ENCODE data around the gene CNTN1. TPM values are rescaled to one million over a fixed set of nuclear protein-coding genes. Genes with fewer than 3 reads are reported as not detected.

Gene CNTN1
- total and polyA plus RNA-seq, 2 of the 13 experiments (the other 11 are each of a cell fraction or from before 2014, with no cell fraction given): 0.01 to 0.07 TPM

- ChIA-PET CTCF (ENCODE audit: low intra/inter-chr PET ratio, low total read pairs) (no interaction called here), POLR2A (no interaction called here)
- Histone ChIP-seq H3K4me2 (ENCODE audit: low read depth, low read length) (no peak overlapping the region), H3K36me3 (replicated peaks in 1 of 2; ENCODE audit: control insufficient read depth in 1 of 2, insufficient read depth in 2 of 2, low read length in 2 of 2) (no peaks in the 10 kb centered on the region), H3K9me3 (ENCODE audit: low read length) (no peaks in the 10 kb centered on the region), H3K27me3 (ENCODE audit: control insufficient read depth in 1 of 2, insufficient read depth in 2 of 2, low read length in 2 of 2) (no peaks in the 10 kb centered on the region), H3K4me3 (replicated peaks in 1 of 3; ENCODE audit: insufficient read depth in 1 of 3, low read depth in 2 of 3, low read length in 3 of 3) (no peak overlapping the region), H4K20me1 (ENCODE audit: insufficient read depth, low read length) (no peaks in the 10 kb centered on the region), H3K4me1 (ENCODE audit: insufficient read depth, low read length) (no peaks in the 10 kb centered on the region), H3K27ac (ENCODE audit: extremely low read length, insufficient read depth, low read length) (no peak overlapping the region), H3K9ac (ENCODE audit: insufficient read depth, low read depth, low read length) (no peak overlapping the region), H2AFZ (ENCODE audit: low read length) (no peak overlapping the region), H3K79me2 (ENCODE audit: insufficient read depth, low read length) (no peaks in the 10 kb centered on the region)
- WGBS (ENCODE audit: low lambda C conversion rate): 2% methylated on average over 2 of the region's 2 CpGs
- peak; percentile 32 for DNase-seq (ENCODE audit: low spot score)
- no TSS peak for BruUV-seq (replicated peaks)
- FAIRE-seq: no peak
- TF ChIP-seq SOX5 (CRISPR knock-in tag; IDR thresholded peaks at IDR 0.05; ENCODE audit: borderline replicate concordance) (0 out of 2 replicates have a peak, but pooled peaks have one; percentile 33), FOXC1 (CRISPR knock-in tag; IDR thresholded peaks at IDR 0.05; ENCODE audit: borderline replicate concordance) (no peak), USF2 (IDR thresholded peaks at IDR 0.05; ENCODE audit: low read depth, low read length) (peak; percentile 13; the same call in 1 of the 2 replicates), USF2 (CRISPR knock-in tag; IDR thresholded peaks at IDR 0.05; ENCODE audit: borderline replicate concordance) (no peak), TRAFD1 (CRISPR knock-in tag; IDR thresholded peaks at IDR 0.05; ENCODE audit: borderline replicate concordance) (no peak), SOX13 (IDR thresholded peaks at IDR 0.05) (no peak), SOX13 (CRISPR knock-in tag; conservative IDR thresholded peaks at IDR 0.05 in 1 of 2, IDR thresholded peaks at IDR 0.05 in 1 of 2) (peak in 1 of 2 experiments; percentile 78; a peak in 2 of 4 replicates)
- ATAC-seq: no peak
- in situ Hi-C loops (cut with HindIII; ENCODE audit: extremely low pct_ligation_motif_present, low pct_unique_long_range_greater_than_20kb) (no loop called here), intact Hi-C loops (cut with micrococcal nuclease; ENCODE audit: unreplicated experiment) (no loop called here)
Observed at GRCh38 chr12:40752011-40752410, 59.8 kb downstream of the CNTN1 start.

Measured in HepG2 (cell line).